NCI-H748 treated with DMSO at 0.1 percent for 48 hours (cell line): Measurements from ENCODE around the gene DTWD1.
"Not testable (repeated sequence)": the region's sequence is repeated elsewhere in the genome, so short reads cannot be mapped to it uniquely, and the experiment has no call there.

Experiments used
- DNase-seq: peaks from one replicate; lab custom pipeline; 2025; lab: John Stamatoyannopoulos, UW

Gene DTWD1

DNA sequence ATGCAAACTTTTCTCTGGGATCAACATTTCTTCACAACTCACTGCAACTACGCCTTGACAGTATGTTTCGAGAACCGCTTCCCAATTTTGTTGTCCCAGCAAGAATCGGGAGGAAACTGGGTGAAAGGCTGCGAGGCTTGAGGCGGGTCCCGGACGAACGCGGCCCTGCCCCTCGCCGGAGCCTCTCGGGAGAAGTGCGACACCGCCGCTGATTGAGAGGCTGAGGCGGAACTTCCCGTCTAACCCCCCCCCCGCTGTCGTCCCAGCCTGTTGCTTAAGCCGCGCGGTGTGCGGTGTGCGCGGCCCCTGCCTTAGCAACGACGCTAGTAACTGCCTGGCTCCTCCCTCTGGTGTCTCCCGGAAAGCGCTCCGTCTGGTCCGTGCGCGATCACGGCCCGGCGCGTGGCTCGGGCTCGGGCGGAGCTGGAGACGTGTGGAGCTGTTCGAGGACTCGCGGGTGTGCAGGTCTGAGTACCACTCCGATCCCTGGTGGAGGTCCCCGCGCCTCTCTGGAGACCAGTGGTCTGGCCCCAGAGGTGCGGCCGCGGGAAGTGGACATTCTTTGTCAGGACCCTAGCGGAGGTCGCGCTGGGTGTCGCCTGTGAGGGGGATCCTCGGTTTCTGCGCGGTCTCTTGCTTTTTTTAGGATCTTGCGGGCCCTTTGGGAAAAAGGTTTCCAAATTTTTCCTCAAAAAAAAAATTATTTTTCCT is at the start of gene DTWD1, which contains the start of gene FAM227B:
Gene DTWD1 (plus strand): TSS at position 391 of the 711 bp plus-strand sequence. CDS start 4,120 bp downstream, outside the sequence.
Gene FAM227B (minus strand): TSS at position 161 of the 711 bp plus-strand sequence. CDS start 5,647 bp downstream, outside the sequence.
- peak; percentile 78 for DNase-seq

- no peak for DNase-seq
Observed at GRCh38 chr15:49573421-49573820, 47.4 kb upstream of the DTWD1 start.

DNA sequence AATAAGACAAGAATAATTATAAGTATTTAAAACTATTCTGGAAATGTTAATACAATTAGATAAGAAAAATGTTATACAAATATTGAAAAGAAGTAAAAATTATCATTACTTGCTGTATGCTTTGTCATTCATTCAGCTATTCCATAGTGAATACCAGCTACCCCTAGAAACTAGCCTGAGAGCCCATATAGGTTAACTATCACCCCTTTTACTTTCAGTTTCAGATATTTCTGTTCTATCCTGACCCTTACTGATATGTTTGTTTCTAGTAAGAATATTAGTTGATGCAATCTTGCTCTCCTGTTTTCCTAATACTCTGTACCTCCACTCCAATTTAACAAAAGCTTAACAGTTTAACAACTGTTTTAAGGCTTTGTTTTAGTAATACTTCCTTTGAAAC is 31.8 kb upstream of the DTWD1 start:
- DNase-seq: no peak

DNA sequence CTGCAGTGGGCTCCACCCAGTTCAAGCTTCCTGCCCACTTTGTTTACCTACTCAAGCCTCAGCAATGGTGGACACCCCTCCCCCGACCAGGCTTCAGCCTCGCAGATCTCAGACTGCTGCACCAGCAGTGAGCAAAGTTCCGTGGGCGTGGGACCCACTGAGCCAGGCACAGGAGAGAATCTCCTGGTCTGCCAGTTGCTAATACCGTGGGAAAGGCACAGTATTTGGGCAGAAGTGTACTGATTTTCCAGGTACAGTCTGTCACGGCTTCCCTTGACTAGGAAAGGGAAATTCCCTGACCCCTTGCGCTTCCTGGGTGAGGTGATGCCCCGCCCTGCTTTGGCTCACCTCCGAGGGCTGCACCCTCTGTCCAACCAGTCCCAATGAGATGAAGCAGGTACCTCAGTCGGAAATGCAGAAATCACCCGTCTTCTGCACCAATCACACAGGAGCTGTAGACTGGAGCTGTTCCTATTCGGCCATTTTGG is 28.0 kb upstream of the DTWD1 start:
- DNase-seq: not testable (repeated sequence)

GRCh38 chr15:49604625-49605409 is 16.0 kb upstream of the DTWD1 start:
- no peak for DNase-seq

DNA sequence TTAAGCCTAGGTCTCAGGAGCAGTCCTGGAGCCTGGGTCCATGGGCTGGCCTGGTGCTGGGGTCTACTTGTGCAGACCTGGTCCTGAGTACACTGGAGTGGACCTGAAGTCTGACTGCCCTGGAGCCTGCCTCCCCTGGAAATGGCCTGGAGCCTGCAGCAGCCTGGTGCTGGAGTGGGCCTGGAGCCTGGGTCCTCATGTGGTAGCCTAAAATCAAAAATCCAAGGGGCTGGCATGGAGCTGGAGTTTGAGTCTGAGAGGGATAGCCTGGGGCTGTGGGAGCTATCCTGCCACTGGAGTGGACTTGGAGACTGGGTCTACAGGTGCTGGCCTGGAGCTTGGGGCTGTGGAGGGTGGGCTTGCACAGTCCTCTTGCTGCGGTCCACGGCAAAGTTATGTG is 15.3 kb upstream of the DTWD1 start:
- no peak for DNase-seq

DNA sequence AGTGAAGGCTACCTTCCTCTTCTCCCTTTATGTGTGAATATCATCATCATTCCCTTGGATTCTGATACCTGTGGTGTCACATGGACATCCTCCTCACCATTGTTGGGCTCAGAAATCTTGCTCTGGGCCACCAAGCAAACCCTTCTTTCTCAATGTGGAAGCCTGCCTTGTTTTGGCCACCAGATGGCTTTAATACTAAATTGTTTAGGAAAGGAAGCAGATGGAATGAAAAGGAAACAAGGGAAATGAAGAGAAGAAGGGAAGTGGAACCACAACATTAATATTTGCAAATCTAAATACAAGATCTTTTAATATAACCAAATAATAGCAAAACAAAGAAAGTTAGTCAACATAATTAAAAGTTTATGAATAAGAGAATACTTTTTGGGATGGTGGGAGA is 14.3 kb upstream of the DTWD1 start:
- no peak for DNase-seq

DNA sequence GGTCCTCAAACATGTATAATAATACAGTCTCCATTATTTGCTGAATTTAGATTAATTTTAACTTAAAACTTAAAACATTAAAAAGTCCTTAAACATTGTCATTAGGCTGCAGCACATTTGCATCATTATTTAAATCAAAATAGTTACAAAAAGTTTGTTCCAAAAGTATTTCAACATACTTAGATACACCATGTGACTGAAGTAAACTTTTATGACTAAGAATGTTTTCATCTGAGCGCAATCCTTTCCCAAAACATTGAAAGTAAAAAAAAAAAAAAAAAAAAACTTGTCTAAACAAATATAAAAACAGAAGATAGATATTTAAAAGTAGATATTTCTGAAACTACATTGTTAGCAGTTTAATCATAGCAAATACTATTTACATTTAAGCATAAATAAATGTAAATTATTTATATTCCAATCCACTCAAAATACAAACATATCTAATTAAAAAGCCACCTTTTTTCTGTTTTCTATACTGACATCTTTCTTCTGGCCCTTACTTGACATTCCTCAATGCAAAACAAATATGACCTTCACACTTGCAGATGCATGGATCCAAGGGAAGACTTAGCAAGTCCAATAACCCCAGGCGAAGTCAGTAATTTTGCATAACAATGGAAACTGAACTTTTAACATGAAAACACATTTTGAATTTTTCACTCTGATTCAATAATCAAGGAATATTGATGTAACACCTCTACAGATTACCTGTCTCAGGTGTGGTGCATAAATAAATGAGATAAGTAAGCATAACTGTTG is 10.5 kb upstream of the DTWD1 start:
- no peak for DNase-seq

- DNase-seq: not testable (repeated sequence)
Observed at GRCh38 chr15:49612240-49612639, 8.6 kb upstream of the DTWD1 start.

DNA sequence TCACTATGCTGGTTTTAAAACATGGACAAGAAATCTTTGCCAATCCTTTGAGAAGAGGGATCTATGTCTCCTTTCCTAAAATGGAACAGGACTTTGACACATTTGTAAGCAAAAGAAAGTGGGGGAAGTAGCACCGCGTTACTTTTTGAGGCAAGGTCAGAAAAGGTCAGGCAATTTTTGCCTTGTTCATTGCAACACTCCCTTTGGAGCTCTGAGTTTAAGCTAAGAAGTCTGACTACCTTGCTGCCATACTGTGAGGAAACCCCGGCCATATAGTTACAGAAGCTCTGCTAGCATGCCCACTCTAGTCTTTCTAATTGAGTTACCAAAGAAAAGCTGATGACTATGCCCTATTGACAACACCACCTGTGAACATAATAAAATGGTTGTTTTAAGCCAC is 1.6 kb upstream of the DTWD1 start:
- no peak for DNase-seq

- DNase-seq: no peak
Observed at GRCh38 chr15:49620199-49620598, 649 bp upstream of the DTWD1 start.

GRCh38 chr15:49621401-49621811 is 558 bp downstream of the DTWD1 start:
- DNase-seq: no peak

DNA sequence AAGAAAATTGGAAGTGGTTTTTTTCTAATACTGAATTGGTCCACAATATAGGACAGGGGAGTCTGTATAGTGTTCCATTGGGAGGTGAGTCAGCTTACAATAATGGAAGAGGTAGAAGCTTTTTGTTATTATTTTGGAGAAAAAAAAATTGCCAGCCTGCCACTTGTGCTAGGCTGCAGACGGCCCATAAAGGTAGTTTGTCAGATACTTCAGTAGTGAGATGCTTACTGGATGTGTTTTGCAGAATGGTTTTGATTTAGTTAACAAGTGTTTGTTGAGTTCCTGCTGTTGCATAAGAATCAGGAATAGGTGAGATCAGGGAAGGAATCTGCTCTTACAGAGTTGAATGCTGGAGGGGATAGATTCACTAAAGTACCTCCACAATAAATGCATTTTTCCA is 1.0 kb downstream of the DTWD1 start:
- DNase-seq: no peak

DNA sequence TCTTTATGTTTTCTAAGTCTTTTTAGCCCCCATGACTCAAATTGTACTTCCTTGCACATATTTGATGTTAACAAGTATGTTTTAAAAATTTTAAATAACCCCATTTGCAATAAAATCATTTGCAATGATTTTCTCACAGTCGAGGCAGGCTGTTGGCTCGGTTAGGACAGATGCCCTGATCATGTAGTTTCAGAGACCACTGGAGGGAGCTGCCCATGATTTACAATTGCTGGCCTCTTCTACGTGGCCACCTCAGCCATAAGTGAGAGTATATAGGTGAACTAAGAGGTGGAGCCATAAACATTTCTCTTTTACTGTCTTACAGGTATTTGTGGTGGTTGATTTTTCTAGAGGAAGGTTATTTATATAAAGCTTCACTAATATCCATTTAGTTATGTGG is 1.7 kb downstream of the DTWD1 start:
- DNase-seq: no peak

DNA sequence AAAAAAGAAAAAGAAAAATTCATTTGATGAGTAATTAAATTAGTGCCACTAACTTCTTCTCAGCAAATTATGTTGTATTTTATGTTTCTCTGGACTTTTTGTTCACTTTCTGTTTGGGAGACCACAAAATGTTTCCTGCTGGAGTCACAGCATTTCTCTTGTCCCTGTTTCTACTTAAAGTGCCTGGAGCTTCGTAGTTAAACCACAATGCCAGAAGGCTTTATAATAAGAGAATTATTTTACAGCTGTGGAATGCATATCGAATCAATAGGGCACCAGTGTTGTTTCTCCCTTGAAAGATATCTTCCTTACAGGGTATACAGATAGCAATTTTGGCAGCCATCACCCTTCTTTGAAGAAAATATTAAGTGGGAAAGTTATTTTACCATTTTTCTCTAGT is 3.2 kb downstream of the DTWD1 start:
- no peak for DNase-seq

- DNase-seq: no peak
Observed at GRCh38 chr15:49625460-49626036, 4.7 kb downstream of the DTWD1 start.

- DNase-seq: no peak
Observed at GRCh38 chr15:49627407-49627877, 6.6 kb downstream of the DTWD1 start.

GRCh38 chr15:49628379-49628778 is 7.5 kb downstream of the DTWD1 start:
- no peak for DNase-seq

- DNase-seq: no peak
Observed at GRCh38 chr15:49637857-49638256, 17.0 kb downstream of the DTWD1 start.

DNA sequence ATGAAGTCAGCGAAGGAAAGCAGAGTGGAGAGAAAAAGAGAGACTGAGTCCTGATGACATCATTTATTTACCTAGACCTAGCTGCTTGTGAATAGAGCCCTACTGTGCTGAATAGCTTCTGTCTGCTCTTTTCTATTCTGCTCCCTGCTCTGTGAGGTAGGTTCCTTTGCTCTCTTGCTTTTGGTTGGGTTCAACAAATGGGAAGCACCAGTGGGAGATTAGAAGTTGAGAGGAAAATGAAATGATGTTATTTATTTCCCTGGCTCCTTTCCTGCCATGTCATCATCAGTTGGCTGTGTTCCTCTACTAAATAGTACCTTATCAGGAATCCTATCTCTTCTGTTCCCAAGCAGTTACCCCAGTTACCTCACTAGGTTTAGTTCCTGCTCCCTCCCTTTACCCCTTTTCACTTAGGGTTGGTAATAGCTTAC is 23.5 kb downstream of the DTWD1 start:
- no peak for DNase-seq

DNA sequence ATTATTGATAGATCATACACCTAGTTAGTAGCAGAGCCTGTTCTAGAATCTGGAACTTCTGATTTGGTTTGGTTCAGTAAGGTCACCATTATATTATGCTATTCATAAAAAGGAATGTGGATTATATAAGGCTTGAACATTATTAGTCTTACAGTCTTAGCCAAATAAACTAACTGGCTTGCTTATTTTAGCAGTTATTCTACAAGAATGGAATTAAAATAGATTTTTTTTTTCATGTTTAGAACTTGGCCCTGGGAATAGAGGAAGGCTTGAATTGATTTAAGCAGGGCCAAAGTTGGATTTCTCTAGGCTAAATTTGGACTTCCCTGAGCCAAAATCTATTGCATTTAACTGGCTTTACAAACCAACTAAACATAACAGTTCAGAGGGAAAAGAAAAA is 24.4 kb downstream of the DTWD1 start:
- DNase-seq: no peak

GRCh38 chr15:49645941-49646340 is 25.1 kb downstream of the DTWD1 start:
- DNase-seq: no peak
